GOT3 (cell line): Measurements from ENCODE around the gene SERGEF.
"Not testable (repeated sequence)": the region's sequence is repeated elsewhere in the genome, so short reads cannot be mapped to it uniquely, and the experiment has no call there.

Experiments
- DNase-seq: peaks from one replicate; lab custom pipeline; 2025; ENCODE audit warnings: mixed read lengths; lab: John Stamatoyannopoulos, UW

The SERGEF gene

DNA sequence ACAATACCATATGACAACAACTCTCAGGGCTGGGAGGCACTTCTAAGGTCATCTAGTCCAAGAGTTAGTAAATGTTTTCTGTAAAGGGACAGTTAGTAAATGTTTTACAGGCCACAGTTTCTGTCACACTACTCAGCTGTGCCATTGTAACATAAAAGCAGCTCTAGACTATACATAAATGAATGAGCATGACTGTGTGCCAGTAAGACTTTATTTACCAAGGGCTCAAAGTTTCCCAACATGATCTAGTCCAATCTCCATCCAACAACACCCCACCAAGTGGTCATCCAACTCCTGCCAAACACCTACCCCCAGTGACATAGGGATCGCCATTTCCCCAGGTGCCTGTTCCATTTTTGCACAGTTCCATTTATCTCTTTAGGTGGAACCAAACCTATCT lies 12.1 kb downstream of the SERGEF start:
- DNase-seq = no peak

DNA sequence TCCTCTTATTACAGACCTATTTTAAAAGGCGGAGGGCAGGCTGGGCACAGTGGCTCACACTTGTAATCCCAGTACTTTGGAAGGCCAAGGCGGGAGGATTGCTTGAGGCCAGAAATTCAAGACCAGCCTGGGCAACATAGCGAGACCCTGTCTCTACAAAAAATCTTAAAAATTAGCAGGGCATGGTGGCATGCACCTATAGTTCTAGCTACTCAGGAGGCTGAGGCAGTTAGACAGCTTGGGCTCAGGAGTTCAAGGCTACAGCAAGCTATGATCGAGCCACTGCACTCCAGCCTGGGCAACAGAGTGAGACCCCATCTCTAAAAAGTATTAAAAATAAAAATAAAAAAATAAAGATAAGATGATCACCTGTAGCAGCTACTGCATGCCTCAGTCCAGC lies 12.7 kb downstream of the SERGEF start:
- DNase-seq = not testable (repeated sequence)

DNA sequence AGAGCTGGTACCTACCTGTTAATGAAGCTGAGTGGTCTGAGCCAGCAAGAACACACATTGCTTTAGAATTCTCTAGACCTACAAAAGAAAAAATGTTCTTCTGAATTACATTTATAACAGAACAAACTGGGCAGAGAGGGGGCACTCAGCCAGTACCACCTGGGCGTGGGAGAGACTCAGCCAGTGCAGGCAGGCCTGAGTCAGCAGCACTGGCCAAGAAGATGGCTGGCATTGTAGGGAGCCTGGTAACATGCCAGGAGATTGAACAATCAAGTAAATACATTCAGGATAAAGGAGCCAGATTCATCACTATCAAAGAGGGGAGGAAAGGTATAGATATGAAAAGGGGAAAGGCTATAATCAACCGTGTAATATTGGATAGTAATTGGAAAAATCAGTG lies 19.9 kb downstream of the SERGEF start:
- DNase-seq = no peak

DNA sequence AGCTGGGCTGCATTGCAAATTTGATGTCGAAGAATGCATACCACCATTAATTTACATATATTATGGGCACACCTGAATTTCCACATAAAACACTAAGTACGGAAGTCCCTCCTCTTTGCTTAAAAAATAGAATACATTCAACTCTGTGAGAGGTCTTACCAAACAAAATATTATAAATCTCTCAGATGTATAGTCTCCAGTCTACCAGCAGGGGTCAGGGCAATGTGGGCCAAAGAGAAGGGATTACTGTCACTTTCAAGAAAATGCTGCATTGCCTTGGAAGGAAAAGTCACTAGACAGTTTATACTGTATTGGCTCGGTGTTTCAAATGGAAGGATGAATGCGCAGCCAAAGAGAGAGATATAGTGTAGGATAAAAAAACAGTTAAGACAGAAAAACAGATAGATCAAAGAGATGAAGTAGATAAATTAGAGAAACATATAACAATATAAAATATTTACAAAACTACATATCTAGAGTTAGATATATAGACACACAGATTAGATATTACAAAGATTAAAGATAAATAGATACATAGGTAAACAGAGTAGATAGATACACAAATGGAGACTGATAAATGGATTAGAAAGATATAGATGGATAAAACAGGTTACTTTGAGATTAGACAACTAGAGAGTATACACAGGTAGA lies 20.9 kb downstream of the SERGEF start:
- DNase-seq = no peak

DNA sequence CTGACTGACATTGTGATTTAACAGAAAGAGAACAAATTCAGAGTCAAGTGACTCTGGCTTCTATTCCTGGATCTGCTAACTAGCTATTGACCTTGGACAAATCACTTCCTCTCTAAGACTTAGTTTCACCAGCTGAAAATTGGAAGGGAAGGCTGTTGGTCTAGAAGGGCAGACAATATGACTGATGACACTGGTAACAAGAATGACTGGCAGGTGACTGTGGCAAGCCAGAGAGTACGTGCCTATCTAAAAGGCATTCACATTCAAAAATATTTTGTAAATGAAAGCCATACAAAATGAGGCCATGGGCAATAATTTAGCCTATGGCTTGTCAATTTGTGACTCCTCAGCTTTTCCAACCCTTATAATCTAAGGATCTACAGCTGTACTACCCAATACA lies 23.5 kb downstream of the SERGEF start:
- no peak for DNase-seq

DNA sequence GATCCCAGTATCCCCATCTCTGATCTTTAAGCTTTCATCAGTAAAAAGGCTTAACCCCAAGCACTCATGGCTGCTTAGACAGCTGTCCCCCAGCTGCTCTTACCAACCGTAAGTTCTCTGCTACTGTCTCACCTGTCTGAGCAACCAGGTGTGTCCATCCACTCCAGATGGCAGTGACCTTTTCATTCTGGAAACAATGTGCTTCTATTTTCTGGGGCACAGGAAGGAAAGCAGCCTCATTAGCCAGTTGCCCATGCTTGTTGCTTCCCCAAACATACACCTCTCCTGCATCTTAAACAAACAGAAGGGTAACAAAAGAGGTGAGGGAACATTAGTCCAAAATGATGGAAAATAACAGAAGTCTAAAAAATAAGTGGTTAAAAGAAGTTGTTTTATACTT lies 24.4 kb downstream of the SERGEF start:
- DNase-seq = no peak

DNA sequence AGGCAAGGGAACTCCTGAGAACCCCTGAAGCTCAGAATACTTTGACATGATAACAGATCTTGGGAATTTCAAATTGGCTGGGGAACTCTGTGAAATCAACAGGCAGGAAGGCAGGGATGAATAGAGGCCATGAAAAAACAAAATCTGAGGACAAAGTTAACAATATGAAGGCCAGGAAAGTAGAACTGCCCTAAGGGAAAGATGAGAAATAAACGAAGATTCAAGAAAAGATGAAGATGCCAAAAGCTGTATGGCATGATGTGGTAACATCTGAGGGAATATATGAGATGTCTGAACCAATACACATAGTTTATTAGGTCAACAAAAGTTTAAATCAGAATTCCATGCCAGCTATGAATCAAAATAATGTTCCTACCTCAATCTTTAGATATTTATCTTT lies 25.0 kb downstream of the SERGEF start:
- no peak for DNase-seq

DNA sequence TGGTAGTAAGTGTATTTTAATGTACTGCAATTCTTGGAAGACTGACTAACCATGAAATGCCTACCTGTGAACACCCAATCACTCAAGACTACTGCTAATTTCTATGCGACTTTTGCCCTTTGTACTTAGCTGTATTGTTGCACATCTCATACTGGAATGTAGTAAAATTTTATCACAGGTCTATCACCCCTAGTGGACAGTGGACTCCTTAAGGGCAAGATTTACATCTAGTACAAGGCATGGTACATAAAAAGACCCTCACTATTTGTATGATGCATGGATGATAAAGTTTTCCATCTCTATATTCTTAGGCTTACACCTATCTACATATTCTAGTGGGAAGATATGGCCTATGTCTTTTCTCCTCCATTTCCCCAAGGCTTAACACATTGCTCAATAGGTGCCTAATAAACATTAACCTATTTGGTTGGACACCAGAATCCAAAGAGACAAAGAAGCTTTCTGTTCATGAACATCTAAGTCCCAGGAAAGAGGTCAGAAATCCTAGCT lies 26.1 kb downstream of the SERGEF start:
- DNase-seq = no peak

DNA sequence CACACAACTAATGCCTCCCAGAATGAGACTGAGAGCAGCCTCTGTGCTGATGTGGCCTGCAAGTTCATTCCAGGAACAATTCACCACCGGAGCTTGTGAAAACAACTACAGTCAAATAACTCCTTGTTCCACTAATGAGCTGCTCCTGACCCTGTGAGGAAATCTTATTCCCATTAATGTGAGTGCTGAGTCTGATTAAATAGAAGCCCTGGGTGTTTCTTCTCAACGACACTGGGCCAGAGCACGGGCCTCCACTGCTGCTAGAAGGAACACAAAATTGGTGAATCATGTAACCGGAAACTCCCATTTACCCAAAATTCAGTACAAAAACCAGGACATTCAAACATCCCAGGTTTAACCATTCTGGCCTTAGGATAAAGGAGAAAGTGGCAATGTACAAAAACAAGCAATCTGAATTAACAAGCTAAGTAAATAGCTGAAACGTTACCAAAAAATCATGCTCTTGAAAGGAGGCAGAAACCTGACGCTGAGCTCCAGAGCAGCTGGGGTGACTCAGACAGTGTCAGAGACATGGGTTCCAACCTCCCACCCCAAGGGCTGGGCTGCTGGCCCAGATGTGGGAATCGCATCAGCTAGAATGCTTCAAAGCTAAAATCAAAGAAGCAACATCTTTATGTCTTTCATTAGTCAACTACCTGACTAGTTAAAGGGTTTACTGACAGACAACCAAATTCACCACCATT lies 26.7 kb downstream of the SERGEF start:
- no peak for DNase-seq

DNA sequence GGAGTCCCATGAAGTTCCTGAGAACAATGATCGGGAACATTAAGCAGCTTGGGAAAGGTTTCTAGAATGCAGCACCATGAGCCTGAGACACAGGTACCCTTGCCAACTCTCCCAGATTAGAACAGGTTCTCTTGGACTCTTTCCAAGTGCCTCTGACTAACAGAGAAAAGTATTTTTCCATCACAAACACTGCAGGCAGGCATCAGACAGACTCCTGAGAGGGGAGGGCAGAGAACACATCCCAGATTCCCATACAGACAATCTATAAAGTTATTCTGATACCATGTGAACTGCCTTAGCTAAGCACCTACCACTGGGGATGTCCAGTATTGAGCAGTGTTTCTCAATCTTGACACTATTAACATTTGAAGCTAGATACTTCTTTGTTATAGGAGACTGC lies 27.3 kb downstream of the SERGEF start:
- no peak for DNase-seq

DNA sequence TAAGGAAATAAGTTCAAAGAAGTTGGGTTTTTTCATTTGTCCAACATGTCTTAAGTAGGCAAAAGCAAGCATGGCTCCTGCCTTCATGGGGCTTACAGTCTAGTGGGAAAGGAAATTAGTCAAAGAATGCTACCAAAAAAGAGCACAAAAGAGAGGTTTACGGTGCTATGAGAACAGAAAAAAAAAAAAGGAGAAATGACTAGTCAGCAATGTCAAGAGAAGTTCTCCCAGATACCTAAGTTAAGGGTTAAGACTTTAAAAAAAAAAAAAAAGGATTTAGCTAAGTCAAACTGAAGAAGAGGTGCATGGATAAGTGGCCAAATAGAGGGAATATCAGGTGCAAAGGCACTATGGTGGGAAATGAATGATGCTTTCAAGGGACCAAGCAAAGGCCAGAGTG lies 29.3 kb downstream of the SERGEF start:
- DNase-seq = no peak

DNA sequence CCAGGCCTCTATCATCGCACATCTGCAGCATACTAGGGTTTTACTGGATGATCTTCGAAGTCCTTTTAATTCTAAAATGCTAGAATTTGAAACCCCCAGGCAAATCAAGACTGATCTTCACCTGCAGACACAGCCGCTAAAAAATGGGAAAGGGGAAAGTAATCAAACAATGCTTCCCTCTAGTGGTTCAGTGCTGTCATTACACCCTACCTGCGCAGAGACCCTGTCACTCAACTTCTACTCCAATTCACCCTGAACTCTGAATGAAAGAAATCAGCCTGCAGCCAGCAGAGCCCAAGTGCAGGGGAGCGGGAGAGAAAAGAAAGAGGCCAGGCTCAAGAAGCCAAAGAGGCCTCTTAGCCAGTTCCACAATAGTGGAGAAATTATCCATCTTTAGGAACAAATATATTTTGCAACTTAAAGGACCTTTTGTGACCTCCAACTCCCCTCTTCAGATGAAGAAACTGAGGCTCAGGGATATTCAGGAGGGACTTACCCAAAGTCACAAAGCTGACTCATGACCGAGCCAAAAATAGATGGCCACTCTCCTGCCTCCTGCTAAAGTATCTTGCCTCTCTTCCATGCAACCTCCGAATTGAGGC lies 33.0 kb downstream of the SERGEF start:
- DNase-seq = no peak

DNA sequence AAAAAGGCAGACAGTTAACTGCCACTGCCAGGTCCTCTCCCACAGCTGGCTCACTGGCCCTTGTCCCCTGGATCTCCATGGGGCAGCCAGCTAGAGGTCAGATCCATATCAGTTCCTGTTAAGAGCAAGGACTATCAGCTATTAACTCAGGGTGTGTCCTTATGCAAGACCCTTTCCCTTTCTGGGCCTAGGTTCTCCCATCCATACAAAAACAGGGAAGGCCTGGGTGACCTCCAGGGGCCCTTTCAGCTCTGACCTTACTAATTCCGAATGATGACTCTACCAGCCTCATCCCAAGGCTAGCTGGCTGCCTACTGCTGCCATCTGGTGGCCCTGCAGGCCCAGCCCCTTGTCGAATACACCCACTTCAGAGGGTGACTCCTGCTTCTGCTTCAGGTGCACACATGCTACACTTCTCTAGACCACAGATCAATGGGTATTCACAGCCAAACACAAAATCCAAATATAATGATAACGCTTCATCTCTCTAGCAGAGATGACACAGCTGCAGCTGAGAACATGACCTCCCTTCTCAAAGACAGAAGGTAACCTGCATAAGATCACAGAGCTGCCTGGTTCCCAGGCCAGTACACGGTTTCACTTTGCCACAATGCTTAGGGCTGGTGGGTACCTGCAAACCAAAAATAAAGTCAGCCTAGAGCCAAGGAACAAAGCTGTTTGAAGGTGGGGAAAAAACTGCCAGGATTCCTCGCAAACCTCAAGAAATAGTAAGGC lies 34.1 kb downstream of the SERGEF start:
- no peak for DNase-seq

DNA sequence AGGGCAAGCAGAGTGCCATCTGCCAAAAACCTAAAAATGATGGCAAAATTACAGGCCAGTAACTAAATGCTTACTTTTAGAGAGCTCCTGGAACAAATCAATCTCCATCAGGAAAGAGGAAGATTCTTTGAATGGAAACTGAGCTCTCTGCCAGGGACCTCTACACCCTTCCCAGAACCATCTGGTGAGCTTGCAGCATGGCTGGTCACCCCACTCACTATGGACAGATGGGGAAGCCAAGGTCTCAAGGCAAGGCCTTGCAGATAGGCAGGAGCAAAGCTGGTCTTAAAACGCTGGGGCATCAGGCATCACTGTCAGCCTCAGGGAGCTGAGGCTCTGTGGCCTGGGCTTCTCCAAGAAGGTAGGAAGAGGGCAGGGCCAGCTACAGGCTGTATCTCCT lies 36.2 kb downstream of the SERGEF start:
- no peak for DNase-seq

DNA sequence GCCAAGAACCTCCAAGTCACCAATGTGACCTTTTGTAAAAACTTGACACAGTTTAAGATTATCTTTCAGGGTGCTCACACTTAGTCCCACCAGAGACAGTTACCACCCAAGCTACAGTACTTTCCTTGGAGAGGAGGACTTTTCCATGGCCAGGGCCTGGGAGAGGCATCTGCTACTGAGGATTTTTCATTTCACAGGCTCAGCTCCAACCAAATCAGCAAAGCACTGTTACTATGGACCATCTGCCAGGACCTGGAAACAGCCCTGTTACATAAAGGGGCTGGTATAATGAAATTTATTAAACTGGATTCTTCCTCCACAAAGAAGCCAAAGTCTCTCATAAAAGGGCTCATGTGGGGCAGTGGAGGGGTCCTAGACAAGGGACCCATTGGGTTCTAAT lies 38.6 kb downstream of the SERGEF start:
- DNase-seq = no peak

DNA sequence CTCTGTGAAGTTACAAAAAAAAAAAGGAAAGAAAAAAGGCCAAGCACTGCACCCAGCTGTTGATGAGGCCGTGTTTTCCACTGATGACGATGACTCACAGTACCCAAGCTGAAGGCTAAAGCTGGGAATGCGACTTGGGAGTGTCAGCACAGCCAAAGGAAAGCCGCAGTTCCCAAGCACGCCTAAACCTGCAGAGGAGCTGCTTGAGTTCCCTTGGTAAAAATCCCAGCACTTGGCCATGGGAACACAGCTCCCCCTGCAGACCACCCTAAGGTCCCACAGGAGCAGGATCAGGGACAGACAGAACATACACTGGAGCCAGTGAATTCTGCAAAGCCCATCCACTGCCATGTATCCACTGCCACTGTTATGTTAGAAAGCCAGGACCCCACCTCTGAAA lies 39.9 kb downstream of the SERGEF start:
- DNase-seq = no peak

DNA sequence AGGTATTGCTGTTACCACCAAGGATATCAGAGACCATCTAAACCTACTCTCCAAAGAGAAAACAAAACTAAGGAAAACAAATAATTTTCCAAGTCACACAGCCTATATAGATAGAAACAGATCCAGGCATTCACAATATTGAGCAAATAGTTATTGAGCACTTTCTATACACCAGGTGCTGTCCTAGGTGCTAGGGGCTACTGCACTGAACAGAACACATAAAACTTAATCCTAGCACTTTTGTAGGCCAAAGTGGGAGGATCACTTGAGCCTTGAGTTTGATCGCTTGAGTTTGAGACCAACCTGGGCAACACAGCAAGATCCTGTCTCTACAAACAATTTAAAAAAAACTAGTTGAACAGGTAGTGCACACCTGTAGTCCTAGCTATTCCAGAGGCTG lies 44.6 kb downstream of the SERGEF start:
- no peak for DNase-seq

DNA sequence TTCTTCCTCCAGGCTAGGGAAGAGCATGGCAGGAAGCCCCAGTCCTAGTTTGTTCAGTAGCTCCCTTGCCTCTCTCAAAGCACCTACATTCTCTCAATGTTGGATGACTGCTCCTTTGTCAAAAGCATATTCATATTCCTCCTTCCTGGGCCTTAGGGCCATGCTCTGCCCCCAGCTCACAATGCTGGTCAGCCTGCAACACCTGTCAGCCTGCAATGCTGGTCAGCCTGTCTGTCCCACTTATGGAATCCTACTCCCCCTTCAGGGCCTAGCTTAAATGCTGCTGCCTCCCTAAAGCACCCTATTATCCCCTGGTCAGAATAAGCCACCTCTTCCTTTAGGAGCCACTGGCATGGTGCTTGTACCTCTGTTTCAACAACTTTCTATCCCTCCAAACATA lies 45.2 kb downstream of the SERGEF start:
- DNase-seq = no peak

DNA sequence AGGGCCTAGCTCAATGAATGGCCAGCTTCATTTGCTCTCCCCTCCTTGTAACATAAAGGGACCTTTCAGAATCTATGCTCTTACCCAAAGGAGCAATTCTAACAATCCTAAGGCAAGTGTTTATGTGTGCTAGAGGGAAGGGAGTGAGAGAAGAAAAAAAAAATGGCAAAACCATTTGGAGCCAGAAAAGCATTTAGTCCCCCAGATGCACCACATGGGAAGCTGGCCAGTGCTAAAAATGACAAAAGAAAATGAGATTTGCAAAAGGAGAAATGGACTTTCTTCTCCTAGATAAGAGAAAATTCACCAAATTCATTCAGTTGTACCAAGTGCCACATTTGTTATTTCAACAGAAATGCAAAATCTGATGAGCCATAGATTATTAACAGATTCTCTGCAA lies 52.8 kb downstream of the SERGEF start:
- no peak for DNase-seq

DNA sequence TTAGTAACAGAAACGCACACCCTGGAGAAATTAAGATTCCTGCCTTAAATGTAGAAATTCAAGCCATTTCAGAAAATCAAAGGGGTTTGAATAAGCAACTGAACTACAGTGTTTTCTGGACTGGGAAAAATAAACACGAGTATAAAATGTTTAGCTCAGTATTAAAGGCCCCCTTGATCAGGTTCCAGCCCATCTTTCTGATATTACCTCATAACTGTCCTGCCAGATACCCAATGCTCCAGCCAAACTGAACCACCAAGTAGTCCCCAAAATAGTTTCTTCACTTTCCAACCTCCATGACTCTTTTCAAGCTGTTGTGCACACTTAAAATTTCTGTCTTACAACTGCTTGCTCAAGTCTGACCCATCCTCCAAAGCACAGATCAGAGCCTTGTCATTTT lies 54.4 kb downstream of the SERGEF start:
- no peak for DNase-seq

DNA sequence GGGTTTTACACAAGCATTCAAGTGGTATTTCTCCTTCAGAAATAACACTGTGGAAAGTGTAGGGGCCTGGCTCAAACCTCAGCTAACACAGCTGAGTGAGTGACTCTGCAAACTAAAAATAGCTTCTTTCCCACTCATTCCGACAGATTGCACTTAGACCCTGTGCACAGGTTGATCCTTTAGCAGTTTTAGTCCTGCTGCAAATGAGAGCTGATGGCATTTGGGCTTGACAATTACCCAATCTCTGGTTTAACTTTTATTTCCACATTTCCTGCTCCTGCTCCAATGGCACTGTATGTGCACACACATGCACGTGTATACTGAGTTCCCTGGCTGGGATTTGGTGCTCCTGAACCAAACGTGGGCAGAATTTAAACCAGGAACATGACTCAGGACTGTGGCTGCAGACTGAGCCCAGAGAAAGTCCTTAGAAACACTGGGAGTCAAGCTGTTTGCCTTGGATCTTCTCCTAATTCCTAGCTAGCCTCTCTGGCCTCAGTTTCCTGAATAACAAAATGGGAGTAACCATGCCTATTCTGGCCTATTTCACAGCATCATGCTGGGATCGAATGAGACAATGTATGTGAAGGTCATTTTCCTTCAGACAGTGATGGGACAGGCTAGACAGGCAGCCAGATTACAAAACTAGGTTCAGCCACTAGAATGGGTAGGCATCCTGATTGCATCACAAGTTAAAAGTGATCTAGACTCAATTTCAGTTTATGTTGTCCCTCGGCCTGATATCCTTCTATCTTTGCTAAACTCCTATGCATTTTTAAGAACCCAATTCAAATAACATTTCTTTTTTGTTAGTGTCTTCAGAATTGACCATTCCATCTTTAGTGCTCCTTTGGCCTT lies 58.2 kb downstream of the SERGEF start:
- no peak for DNase-seq

DNA sequence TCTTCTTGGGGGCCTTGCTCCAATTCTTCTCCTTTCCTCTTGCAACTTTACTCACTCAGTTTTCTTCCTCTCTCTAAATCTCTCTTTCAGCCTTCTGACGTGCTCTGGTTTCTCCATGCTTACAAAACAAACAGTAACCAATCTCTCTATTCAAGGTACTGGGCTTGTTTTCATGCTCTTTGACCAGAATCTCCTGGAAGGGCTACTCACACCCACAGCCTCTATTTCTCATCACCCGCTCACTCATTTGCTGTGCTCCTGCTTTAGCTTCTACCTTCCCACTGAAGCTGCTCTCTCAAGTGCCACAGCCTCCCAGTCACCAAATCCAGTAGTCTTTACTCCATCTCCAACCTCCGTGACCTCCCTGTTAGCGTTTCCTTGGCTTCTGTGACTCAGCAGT lies 60.4 kb downstream of the SERGEF start:
- no peak for DNase-seq
